CD4-positive, alpha-beta memory T cell (primary cell): ENCODE results near the gene EWSR1. TPM values are rescaled to one million over a fixed set of nuclear protein-coding genes. Genes with fewer than 3 reads are reported as not detected.

Experiments
- CTCF ChIA-PET: fragments of 350-600 bp; sonication (Branson Sonifier 250); formaldehyde crosslinking; loops from one replicate; lab custom pipeline; 2021; ENCODE audit warnings: inconsistent platforms; ENCODE audit not compliant: partially characterized antibody; lab: Charles Lee
- POLR2A ChIA-PET: fragments of 350-600 bp; sonication (Branson Sonifier 250); formaldehyde crosslinking; loops from one replicate; lab custom pipeline; 2021; ENCODE audit not compliant: partially characterized antibody; lab: Charles Lee
- DNase-seq, 5 donors: peaks; one replicate each; pipeline versions ENCODE4 v3.0.0 to v3.0.0-alpha.2; 2020 to 2022; ENCODE audit warnings: mixed read lengths in 1 of 5
- H3K27ac ChIP-seq: one replicate; pipeline ENCODE4 v1.7.0; 2013; ENCODE audit warnings: low read depth, low read length
- H3K27me3 ChIP-seq: 2 replicates; pipeline ENCODE4 v1.7.0; 2013; ENCODE audit warnings: mild to moderate bottlenecking, low read length, moderate library complexity; ENCODE audit not compliant: insufficient read depth
- H3K36me3 ChIP-seq: 2 replicates; pipeline ENCODE4 v1.7.0; 2013; ENCODE audit warnings: mild to moderate bottlenecking, low read length, moderate library complexity; ENCODE audit not compliant: insufficient read depth
- H3K4me1 ChIP-seq: 2 replicates; pipeline ENCODE4 v1.7.0; 2013; ENCODE audit warnings: mild to moderate bottlenecking, low read length, moderate library complexity; ENCODE audit not compliant: insufficient read depth
- H3K4me3 ChIP-seq, 2 donors: one replicate each; pipeline ENCODE4 v1.7.0; 2013; ENCODE audit warnings: low read length in 2 of 2, mild to moderate bottlenecking in 1 of 2
- H3K9me3 ChIP-seq, 2 donors: one replicate each; pipeline ENCODE4 v1.7.0; 2013; ENCODE audit warnings: low read length in 2 of 2, control low read depth in 1 of 2; ENCODE audit not compliant: control insufficient read depth in 1 of 2
- H3K27ac Mint-ChIP-seq, 7 donors: one replicate each; pipeline ENCODE4 v1.8.0; 2020 to 2021; ENCODE audit warnings: mixed read lengths in 7 of 7, mild to moderate bottlenecking in 6 of 7, inconsistent platforms in 3 of 7, moderate library complexity in 3 of 7
- H3K27me3 Mint-ChIP-seq, 2 donors: one replicate each; pipeline ENCODE4 v1.8.0; 2020 to 2021; ENCODE audit warnings: mixed read lengths in 2 of 2
- H3K36me3 Mint-ChIP-seq, 2 donors: one replicate each; pipeline ENCODE4 v1.8.0; 2020 to 2021; ENCODE audit warnings: mixed read lengths in 2 of 2, inconsistent platforms in 1 of 2, mild to moderate bottlenecking in 1 of 2
- H3K4me1 Mint-ChIP-seq, 4 donors: one replicate each; pipeline ENCODE4 v1.8.0; 2020 to 2021; ENCODE audit warnings: mixed read lengths in 4 of 4, mild to moderate bottlenecking in 1 of 4
- H3K4me3 Mint-ChIP-seq, 8 donors: one replicate each; pipeline ENCODE4 v1.8.0; 2020 to 2021; ENCODE audit warnings: mixed read lengths in 8 of 8, mild to moderate bottlenecking in 7 of 8, moderate library complexity in 6 of 8, inconsistent platforms in 3 of 8
- H3K9me3 Mint-ChIP-seq, 8 donors: one replicate each; pipeline ENCODE4 v1.8.0; 2020 to 2021; ENCODE audit warnings: mixed read lengths in 8 of 8, mild to moderate bottlenecking in 5 of 8, inconsistent platforms in 3 of 8, moderate library complexity in 1 of 8
- intact Hi-C: fragments of 100-400 bp; cut with micrococcal nuclease; formaldehyde crosslinking; loops from one replicate; pipeline ENCODE4 v1.15.1; 2023
- polyA plus RNA-seq, 2 donors: library from polyadenylated mRNA; unstranded; fragments of 300-500 nt; fragmentation: Illumina TruSeq; gene quantifications; one replicate each; pipeline ENCODE4 v1.2.3, GENCODE V29; 2021
- total RNA-seq, 2 experiments: library from RNA; stranded (reverse); gene quantifications; one replicate each; pipeline ENCODE4 v1.2.3, GENCODE V29; 2021

Gene EWSR1
- total and polyA plus RNA-seq, 4 experiments from 2014 or later: 192 to 250 (median 228) TPM

DNA sequence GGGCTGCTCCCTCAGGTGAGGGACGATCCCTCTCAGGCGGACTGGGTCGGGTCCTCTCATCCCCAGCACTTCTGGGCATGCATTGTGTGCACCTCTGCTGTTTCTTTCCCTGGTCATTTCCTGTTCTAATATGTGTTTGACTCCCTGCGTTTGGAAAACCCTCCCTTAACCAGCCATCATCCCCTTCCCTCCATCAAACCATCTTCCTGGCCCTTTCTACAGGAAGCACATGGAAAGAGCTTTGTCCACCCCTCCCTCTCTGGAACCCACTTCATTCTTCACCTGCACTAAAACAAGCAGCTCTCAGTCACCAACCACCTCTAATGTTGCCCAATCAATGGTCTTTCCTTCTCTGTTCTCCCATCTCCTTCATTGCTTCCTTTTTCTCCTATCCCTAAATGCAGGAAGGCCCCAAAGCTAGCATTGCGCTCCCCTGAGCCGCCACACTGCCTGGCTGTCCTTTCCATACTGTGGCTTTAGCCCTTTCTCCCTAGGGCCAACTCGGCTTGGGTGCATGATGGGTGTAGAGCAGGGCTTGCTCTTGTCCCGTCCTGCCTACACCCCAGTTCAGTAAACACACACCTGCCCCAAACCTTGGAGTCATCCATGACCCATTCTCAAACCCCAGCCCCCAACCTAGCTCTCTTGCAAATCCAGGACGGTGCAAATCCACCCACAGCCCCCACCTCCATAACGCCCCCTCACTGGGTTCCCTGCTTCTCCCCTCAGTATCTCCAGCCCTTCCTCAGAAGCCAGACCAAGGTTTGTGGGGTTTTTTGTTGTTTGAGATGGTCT is 32.9 kb downstream of the EWSR1 start:
- ChIA-PET POLR2A (interaction anchor here (0.7 kb wide), 1 partner anchor 13 kb away, joined by 3 read pairs; no protein-coding TSS in a partner anchor), CTCF (no interaction called here)

DNA sequence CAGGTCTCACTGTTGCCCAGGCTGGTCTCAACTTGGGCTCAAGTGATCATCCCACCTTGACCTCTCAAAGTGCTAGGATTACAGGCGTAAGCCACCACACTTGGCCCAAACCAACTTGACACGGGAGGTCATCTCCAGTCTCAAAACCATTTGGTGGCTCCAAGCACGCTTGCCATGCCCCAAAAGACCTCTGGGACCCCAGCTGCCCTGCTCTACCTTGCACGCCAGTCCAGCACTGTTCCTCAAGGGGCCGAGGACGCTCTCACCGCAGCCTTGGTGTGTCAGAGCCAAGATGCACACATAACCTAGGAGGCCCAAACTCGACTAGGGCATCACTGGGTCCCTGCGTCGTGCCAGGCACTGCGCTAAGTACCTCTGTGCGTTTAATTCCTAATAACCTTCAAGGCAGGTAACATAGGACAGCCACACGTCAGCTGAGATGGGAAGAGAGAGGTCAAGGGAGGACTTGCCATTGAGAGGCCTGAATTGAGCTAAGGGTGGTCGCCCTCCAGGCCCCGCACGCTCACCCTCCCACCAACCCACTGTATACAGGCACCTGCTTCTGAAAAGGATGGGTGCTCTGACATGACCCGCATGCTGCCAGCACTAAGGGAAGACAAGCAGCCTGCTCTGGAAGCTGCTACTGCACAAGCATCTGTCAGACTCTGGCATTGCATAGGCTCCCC is 33.8 kb downstream of the EWSR1 start:
- Histone ChIP-seq H3K36me3 (peaks cover 35% of the 10 kb centered on the region), H3K27me3 (no peaks in the 10 kb centered on the region), H3K9me3 (no peaks in the 10 kb centered on the region), H3K4me3 (no peak overlapping the region), H3K27ac (no peak overlapping the region), H3K4me1 (peaks cover 6% of the 10 kb centered on the region)
- intact Hi-C loops: no loop called here
- Mint-ChIP-seq H3K27ac (peak overlapping the region in 3 of 7 donors; percentile 30 to 88 (median 57)), H3K4me1 (peaks cover 4 to 16% (median 11%) of the 10 kb centered on the region in 4 donors), H3K9me3 (no peaks in the 10 kb centered on the region), H3K27me3 (peaks cover 0 to 4% of the 10 kb centered on the region in 2 donors), H3K4me3 (no peak overlapping the region), H3K36me3 (peaks cover 31 to 40% of the 10 kb centered on the region in 2 donors)
- ChIA-PET CTCF (no interaction called here), POLR2A (no interaction called here)
- DNase-seq: no peak

More for the DNA sequence above, 32.9 kb downstream of the EWSR1 start:
- Mint-ChIP-seq H3K4me3 (no peak overlapping the region), H3K27me3 (peaks cover 0 to 4% of the 10 kb centered on the region in 2 donors), H3K9me3 (no peaks in the 10 kb centered on the region), H3K4me1 (peaks cover 2 to 11% (median 8%) of the 10 kb centered on the region in 4 donors), H3K36me3 (peaks cover 36 to 48% of the 10 kb centered on the region in 2 donors), H3K27ac (peak overlapping the region in 6 of 7 donors; percentile 29 to 90 (median 74))
- H3K4me1 ChIP-seq: peaks cover 3% of the 10 kb centered on the region
- no peak for DNase-seq
- peaks cover 43% of the 10 kb centered on the region for H3K36me3 ChIP-seq
- H3K9me3 ChIP-seq: no peaks in the 10 kb centered on the region
- no peaks in the 10 kb centered on the region for H3K27me3 ChIP-seq
- intact Hi-C loops: no loop called here
- no peak overlapping the region for H3K27ac ChIP-seq
- no peak overlapping the region for H3K4me3 ChIP-seq

DNA sequence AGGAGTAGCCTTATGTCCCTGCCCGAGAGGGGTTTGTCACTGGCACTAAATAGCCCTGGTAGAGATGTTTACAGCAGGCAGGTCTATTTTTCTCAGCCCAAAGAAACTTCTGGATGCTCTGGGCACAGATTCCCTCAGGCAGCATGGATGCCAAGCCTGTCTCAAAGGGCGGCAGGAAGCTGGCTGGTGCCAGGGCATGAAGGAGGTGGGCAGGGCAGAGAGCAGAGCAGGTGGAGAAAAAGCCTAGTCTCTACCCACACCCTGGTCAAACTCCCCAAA is 34.3 kb downstream of the EWSR1 start:
- Histone ChIP-seq H3K27me3 (no peaks in the 10 kb centered on the region), H3K4me3 (no peak overlapping the region), H3K36me3 (peaks cover 30% of the 10 kb centered on the region), H3K9me3 (no peaks in the 10 kb centered on the region), H3K4me1 (peaks cover 8% of the 10 kb centered on the region), H3K27ac (no peak overlapping the region)
- peaks cover 4 to 18% (median 11%) of the 10 kb centered on the region in 4 donors for H3K4me1 Mint-ChIP-seq
- intact Hi-C loops: no loop called here
- DNase-seq: no peak
- H3K9me3 Mint-ChIP-seq: no peaks in the 10 kb centered on the region
- H3K27me3 Mint-ChIP-seq: peaks cover 0 to 4% of the 10 kb centered on the region in 2 donors
- peaks cover 26 to 35% of the 10 kb centered on the region in 2 donors for H3K36me3 Mint-ChIP-seq
- H3K4me3 Mint-ChIP-seq: no peak overlapping the region
- CTCF ChIA-PET: no interaction called here
- POLR2A ChIA-PET: no interaction called here
- H3K27ac Mint-ChIP-seq: peak overlapping the region in 1 of 7 donors; percentile 57

DNA sequence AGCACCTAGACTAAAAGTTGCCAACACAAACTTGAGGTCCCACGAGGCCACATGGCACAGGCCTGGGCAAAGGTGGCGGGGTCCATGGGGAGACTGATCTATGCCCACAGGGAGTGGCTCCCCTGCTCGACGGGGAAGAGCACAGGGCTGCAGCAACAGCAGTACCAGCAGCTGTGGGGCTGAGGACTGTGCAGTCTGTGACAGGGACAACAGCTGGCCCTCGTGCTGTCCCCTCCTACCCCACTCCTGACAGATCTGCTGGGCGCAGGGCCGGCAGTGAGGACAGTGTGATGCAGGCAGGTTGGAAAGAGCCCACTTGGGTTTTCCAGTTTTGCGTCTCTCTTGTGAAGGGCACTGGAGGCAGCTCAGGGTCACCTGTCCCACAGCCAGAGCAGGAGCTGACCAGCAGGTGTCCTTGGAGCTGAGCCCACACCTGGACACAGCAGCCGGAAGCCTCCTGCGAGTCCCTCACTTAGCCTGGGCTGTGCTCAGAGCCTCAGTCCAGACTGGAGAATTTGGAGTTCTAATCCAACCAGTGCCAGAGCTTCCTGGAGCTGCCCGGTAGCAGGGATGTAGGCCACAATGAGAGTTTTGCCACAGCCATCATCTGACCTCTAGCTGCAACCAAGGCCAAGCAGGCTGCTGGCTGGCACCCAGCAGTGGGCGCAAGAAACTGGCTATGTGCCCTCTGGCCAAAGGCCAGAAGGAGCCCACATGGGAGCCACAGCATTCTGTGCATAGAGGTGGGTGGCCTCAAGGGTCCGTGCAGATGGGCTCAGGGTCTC is 34.8 kb downstream of the EWSR1 start:
- POLR2A ChIA-PET: interaction anchor here (0.7 kb wide), 1 partner anchor 35 kb away, joined by 3 read pairs; the partner anchor contains the start of gene EWSR1
- Mint-ChIP-seq H3K9me3 (no peaks in the 10 kb centered on the region), H3K27me3 (peaks cover 0 to 4% of the 10 kb centered on the region in 2 donors), H3K4me1 (peaks cover 4 to 22% (median 10%) of the 10 kb centered on the region in 4 donors), H3K4me3 (no peak overlapping the region), H3K36me3 (peaks cover 21 to 30% of the 10 kb centered on the region in 2 donors), H3K27ac (no peak overlapping the region)
- H3K4me3 ChIP-seq: no peak overlapping the region
- H3K9me3 ChIP-seq: no peaks in the 10 kb centered on the region
- no peak for DNase-seq
- no peak overlapping the region for H3K27ac ChIP-seq
- no peaks in the 10 kb centered on the region for H3K27me3 ChIP-seq
- CTCF ChIA-PET: no interaction called here
- peaks cover 25% of the 10 kb centered on the region for H3K36me3 ChIP-seq
- H3K4me1 ChIP-seq: peaks cover 11% of the 10 kb centered on the region
- intact Hi-C loops: no loop called here

DNA sequence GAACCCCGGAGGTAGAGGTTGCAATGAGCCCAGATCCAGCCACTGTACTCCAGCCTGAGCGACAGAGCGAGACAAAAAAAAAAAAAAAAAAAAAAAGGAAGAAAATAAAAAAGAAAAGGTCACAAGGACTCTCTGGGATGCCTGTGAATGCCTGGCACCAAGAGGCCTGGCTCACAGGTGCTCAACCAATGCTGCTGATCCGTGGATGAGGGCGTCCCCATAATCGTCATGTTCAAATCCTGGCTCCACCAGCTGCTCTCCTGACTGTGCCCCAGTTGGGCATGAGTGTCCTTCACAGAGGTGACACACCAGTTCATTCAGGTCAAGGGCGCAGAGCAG is 37.7 kb downstream of the EWSR1 start:
- Mint-ChIP-seq H3K9me3 (no peaks in the 10 kb centered on the region), H3K36me3 (peaks cover 4% of the 10 kb centered on the region in 2 donors), H3K4me1 (peaks cover 10 to 40% (median 17%) of the 10 kb centered on the region in 4 donors), H3K27me3 (peaks cover 0 to 4% of the 10 kb centered on the region in 2 donors), H3K27ac (peak overlapping the region in 2 of 7 donors; percentile 24 to 36), H3K4me3 (peak overlapping the region; percentile 75 to 86 (median 83))
- H3K9me3 ChIP-seq: no peaks in the 10 kb centered on the region
- H3K27ac ChIP-seq: no peak overlapping the region
- intact Hi-C loops: no loop called here
- H3K4me3 ChIP-seq: peak overlapping the region; percentile 42 to 66
- ChIA-PET POLR2A (interaction anchor here (0.5 kb wide), 1 partner anchor 508 kb away, joined by 4 read pairs; no protein-coding TSS in a partner anchor), CTCF (interaction anchor here (0.7 to 1.9 kb wide), 2 partner anchors 11 to 195 kb away, joined by 3 to 4 read pairs; no protein-coding TSS in a partner anchor)
- H3K4me1 ChIP-seq: peaks cover 23% of the 10 kb centered on the region
- no peaks in the 10 kb centered on the region for H3K27me3 ChIP-seq
- DNase-seq: no peak
- peaks cover 1% of the 10 kb centered on the region for H3K36me3 ChIP-seq

DNA sequence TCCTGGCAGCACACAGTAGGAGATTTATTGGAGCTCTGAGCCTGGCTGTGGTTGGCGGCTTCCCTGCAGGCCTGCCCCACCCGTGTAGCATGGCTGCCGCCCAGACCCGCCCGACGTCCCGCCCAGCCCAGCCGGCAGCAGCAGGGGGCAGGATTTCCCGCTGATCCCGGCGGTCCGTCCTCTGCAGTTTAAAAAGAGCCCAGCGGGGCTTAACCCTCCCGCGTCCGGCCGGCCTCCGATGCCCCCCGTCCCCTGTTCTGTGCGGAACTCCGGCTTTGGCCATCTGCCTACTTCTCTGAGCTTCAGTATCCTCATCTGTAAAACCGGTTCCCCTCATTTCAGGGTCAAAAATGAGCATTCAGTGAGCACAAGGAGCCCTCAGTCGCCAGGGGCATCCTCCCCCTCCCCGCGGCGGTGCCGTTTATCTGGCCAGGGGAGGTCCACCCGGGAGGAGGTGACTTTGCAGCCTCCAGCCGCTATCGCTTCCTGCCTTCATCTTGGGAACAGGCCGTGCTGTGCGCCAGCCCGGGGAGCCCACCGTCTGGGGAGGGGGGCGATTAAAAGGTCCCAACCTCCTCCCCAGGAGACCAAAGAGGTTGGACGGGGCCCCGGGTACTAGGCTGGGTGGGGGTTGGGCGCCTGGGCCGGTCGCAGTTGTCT is 38.2 kb downstream of the EWSR1 start, which contains the start of gene GAS2L1:
TSS of gene GAS2L1 (plus strand) at position 476 of the 660 bp plus-strand sequence. CDS start 1,456 bp downstream, outside the sequence.
- CTCF ChIA-PET: interaction anchor here (1.9 kb wide), 1 partner anchor 11 kb away, joined by 4 read pairs; no protein-coding TSS in a partner anchor
- peak within 1 kb of the TSS in 4 of 7 donors; percentile 23 to 73 (median 57) for H3K27ac Mint-ChIP-seq

More for the DNA sequence above, 38.2 kb downstream of the EWSR1 start, which contains the start of gene GAS2L1:
- Histone ChIP-seq H3K9me3 (no peaks in the 10 kb centered on the region), H3K36me3 (no peaks in the 10 kb centered on the region), H3K27me3 (no peaks in the 10 kb centered on the region), H3K4me1 (peaks cover 26% of the 10 kb centered on the region), H3K27ac (no peak within 1 kb of the TSS), H3K4me3 (peak within 1 kb of the TSS; percentile 42 to 66)
- intact Hi-C loops: no loop called here
- POLR2A ChIA-PET: interaction anchor here (0.6 to 0.7 kb wide), 2 partner anchors 36 to 39 kb away, joined by 3 read pairs; partner anchors contain the start of genes EWSR1 and RHBDD3
- peaks cover 2 to 7% of the 10 kb centered on the region in 2 donors for H3K27me3 Mint-ChIP-seq
- no peaks in the 10 kb centered on the region for H3K36me3 Mint-ChIP-seq
- peak within 1 kb of the TSS; percentile 78 to 86 (median 84) for H3K4me3 Mint-ChIP-seq
- H3K9me3 Mint-ChIP-seq: no peaks in the 10 kb centered on the region
- H3K4me1 Mint-ChIP-seq: peaks cover 8 to 40% (median 17%) of the 10 kb centered on the region in 4 donors
- DNase-seq: peak; percentile 34 to 48 (median 35)
